DMS53 treated with DMSO at 0.1 percent for 48 hours (cell line): ENCODE results near the gene NTN4.
"Not testable (repeated sequence)": the region's sequence is repeated elsewhere in the genome, so short reads cannot be mapped to it uniquely, and the experiment has no call there.

ENCODE experiments used
- DNase-seq: peaks from one replicate; lab custom pipeline; 2025; ENCODE audit not compliant: unreplicated experiment; lab: John Stamatoyannopoulos, UW

NTN4 gene

DNA sequence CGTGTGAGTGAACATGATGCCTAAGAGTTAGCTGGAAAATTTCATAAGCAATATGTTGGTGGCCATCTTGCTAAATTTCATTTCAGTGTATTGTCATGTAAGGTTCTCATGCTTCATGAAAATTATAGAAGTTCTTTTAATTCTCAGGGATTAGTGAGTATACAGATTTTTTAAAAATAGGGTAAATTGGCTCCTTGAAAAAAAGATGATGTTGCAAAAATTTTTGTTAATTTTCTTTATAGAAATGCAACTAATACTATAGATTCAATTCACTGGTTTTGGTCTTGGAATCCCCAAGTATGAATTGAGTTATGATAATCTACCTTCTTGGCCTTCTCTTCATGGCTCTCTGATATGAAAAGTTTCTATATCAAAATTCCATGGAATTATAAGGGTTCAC lies 75.4 kb downstream of the NTN4 start:
- DNase-seq, result no peak

DNA sequence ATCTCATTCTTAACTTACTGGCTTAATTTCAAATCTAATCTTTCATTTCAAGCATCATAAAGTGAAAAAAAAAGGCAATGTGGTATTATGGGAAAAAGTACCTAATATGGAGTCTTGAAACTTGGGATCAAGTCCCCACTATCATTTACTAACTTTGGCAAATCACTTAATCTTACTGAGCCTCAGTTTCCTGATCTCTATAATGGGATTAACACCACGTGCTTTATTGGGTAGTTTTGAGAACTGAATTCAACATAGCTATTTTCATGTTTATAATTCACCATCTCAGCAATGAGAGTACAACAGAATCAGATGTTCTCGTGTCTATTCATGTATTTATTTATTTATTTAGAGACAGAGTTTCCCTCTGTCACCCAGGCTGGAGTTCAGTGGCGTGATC lies 78.3 kb downstream of the NTN4 start:
- no peak for DNase-seq

DNA sequence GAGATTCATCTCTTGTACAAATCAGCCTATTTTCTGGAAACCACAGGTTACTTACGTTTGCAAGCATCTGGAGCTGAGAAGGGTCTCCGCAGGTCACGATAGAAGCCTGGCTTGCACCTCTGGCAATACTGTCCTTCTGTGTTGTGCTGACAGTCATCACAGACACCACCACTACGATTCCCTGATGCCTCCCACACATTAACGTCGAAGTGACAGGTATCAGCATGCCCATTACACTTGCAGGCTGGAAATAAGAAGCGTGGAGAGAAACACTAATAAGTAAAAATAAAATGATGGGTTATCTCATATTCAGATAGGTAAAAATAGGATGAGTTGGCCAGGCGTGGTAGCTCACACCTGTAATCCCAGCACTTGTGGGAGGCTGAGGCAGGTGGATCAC lies 80.2 kb downstream of the NTN4 start:
- no peak for DNase-seq

DNA sequence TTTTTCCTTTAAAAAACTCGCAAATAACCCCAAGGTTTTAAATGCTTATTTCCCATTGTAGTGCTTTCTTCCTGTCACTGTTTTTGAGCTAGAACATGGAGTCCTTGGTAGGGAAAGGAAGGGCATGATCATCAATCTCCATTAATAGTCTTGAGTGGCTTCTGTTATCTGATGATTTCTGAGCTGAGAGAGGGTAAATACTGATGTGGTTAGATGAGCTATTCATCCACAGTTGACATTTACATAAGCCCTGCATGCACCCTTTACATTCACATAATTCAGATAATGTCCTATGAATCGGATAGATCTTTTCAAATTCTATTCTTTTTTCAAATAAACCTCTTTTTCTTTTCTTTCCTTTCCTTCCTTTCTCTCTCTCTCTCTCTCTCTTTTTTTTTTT lies 81.4 kb downstream of the NTN4 start:
- DNase-seq, result no peak

DNA sequence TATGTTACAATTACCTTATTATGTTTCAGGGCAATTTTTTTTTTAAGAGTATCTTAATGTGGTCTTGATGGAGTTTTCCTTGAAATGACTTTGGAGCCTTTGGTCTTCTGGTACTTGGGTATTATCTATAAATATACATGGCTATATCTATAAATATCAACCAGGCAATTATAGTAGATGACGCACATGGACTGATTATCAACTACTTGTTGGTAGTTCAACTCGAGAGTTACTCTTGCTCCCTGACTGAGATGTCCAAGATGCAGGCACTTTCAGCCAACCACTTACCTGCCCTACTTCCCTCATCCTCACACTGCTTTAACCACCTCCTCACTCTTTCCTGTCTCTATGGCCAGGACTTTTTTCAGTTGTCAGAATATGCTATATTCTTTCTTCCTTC lies 85.4 kb downstream of the NTN4 start:
- no peak for DNase-seq

DNA sequence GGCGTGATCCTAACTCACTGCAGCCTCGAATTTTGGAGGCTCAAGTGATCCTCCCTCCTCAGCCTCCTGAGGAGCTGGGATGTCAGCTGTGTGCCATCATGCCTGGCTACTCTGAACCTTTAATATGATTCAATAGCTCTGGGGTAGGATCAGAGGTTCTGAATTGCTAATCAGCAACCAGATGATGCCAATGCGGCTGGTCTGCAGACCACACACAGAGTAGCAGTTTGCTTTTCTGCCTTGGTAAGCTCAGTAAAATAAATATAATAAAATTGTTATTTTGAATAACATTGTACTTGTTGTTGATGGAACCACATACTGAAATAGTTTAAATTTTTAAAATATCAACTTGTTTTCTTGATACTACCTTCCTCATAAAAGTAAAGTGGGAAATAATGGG lies 86.6 kb downstream of the NTN4 start:
- DNase-seq, result no peak

DNA sequence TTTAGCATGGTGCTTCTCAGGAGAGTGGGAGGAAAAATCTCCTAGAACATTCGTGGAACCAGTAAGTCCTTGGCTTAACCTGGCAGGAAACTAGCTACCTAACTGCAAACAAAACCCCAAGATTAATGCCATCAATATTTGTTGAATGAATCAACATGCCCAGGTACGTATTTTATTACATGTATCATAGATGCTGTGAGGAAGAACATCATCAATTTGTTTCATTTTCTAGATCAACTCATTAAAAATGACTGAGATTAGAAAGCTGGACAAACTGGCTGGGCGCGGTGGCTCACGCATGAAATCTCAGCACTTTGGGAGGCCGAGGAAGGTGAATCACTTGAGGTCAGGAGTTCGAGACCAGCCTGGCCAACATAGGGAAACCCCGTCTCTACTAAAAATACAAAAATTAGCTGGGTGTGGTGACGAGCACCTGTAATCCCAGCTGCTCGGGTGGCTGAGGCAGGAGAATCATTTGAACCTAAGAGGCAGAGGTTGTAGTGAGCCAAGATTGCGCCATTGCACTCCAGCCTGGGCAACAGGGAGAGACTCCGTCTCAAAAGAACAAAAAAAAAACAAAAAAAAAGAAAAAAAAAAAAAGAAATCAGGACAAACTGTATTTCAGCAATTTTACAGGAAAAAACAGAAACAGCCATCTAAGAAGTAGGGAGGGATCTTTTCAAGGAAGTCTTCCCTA lies 88.7 kb downstream of the NTN4 start:
- DNase-seq, result no peak

DNA sequence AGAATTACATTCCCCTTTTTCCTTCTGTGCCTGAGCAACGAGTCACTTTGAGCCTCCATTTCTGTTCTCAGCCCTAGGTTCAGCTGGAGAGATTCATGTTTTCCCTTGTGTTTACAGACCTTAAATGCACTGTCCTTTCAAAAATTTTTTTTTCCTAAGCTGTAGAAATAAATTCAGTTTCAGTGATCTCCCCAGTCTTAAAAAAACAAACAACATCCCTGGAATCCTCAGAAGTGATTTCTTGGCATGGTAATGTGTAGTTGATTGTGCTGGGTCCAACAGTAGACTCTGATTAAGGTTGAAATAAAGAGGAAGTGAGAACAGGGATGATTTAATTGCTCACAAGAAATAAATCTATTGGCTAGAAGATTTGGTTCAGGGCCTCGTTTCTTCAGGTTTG lies 89.3 kb downstream of the NTN4 start:
- DNase-seq, result no peak

DNA sequence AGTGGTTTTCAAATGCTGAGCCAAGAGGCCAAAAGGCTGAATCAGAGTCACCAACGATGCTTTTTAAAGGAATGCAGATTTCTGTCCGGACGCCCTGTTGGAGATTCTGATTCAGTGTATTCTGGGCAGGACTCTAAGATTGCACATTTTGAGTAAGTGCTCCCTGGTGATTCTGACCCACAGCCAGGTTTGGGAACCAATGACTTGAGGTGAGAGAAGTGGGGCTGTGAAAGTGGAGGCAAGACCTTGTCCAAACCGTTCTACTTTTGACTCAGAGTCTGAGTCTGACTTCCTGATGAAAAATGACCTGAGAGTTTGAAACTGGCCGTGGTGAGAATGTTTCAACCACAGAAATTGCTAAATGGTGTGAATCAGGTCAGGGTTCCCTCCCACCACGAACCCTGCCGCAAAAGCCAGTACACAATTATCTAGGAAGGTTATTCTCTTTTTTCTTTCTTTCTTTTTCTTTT lies 90.2 kb downstream of the NTN4 start:
- DNase-seq, result no peak

DNA sequence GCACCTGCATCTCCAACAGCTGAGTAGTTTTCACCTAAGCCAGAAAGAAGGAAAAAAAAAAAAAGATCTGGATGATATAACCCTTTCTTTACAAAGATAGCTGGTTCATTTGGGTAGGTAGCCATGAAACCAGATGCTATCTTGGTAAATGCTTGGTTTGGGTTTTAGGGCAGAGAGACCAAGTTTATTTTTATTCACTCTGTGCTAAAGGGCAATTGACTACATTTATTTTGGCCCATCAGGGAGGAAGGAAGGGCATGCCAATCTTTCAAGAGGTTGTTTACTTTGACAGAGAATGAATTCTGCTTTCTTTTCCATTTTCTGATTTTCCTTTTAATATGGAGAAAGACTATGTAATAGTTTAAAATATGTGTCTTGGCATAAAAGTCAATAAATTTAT lies 91.0 kb downstream of the NTN4 start:
- DNase-seq, result no peak

DNA sequence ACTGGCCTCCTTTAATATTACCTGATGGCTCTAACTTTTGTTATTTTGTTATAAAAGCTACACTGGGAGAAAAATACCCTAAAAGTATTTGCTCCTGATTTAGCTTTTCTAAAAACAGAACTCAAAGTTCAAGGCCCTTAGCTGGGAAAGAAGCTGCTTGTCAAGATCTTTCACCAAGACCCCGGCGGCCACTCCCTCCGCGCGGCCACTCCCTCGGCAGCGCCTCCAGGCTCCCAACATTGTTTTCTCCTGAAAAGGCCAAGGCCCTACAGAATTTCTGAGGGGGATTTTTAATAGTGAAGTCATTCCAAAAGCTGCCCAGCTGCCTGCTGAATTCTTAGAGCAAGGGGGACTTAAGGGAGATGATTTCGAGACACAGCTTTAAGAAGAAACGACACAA lies 96.4 kb downstream of the NTN4 start:
- no peak for DNase-seq

DNA sequence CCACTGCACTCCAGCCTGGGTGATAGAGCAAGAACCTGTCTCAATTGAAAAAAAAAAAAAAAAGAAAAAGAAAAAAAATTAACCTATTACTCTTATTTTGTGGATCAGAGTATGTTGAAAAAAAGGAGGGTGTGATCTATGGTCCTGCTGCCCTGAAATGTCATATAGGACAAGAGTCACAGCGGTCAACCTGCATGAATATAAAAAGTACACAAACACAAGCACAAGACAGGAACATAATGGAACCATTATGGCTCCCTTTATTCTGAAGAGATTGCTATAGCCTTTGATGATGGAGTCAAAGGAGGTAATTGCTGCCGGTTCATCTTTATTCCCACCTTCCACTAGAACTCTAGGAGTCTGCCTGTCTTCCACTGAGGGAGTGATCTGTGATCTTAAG lies 96.9 kb downstream of the NTN4 start:
- no peak for DNase-seq

DNA sequence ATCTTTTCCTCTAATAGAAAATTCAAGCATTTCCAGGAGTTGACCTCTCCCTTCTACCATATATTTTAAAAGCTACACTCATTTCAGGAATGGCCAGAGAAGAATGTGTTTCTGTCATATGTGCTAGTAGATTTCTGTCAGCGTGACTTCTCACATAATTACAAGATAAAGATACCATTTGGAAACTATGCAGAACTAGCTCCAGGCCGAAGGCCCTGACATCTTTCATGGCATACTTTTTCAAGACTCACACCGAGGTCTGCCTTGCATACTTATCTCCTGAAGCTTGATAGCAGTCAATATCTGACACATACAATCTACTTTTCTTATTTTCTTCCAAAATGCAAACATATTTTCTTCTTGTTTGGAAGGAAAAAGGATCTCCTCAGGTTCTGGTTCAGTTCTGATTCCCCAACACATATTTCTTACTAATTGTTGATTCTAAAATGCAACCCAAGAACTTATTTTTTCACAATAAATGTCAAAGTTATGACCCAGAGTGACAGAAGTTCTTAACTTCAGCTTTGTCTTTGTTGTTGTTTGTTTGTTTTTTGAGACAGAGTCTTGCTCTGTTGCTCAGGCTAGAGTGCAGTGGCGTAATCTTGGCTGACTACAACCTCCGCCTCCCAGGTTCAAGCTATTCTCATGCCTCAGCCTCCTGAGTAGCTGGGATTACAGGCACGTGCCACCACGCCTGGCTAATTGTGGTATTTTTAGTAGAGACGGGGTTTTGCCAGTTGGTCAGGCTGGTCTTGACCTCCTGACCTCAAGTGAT lies 99.5 kb downstream of the NTN4 start:
- no peak for DNase-seq

DNA sequence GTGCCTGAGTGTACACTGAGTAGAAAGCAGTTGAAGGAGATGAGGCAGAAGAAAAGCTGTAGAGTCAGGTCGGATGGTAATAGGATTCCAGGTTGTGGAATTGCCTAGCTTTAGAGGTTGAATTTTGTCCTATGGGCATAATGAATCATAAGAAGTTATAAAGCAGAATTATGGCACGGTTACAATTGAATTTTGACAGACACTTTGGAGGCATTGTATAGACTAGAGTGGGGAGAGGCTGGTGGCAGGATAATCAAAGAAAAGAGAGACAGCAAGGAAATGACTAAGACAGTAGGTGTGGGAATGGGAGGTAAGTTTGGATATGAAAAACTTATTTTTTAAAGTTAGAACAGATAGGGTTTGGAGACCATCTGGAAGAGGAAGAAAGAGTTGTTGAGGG lies 102.6 kb downstream of the NTN4 start:
- DNase-seq, result no peak

DNA sequence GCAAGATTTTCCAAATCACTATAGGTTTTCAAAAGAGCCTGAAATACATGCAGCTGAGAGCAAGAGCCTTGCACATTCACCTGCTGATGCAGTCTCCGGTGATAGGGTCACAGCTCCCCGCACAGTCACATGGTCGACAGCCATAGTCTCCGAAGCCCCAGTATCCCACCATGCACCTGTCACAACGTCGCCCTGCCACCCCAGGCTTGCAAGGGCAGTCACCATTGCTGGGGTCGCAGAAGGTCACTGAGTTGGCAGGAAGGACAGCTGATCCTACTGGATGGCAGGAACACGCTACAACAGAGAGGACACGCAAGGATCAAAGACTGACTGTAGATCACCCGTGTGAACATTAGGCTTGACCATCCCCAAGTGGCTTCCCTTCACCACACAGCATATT lies 107.1 kb downstream of the NTN4 start:
- no peak for DNase-seq

DNA sequence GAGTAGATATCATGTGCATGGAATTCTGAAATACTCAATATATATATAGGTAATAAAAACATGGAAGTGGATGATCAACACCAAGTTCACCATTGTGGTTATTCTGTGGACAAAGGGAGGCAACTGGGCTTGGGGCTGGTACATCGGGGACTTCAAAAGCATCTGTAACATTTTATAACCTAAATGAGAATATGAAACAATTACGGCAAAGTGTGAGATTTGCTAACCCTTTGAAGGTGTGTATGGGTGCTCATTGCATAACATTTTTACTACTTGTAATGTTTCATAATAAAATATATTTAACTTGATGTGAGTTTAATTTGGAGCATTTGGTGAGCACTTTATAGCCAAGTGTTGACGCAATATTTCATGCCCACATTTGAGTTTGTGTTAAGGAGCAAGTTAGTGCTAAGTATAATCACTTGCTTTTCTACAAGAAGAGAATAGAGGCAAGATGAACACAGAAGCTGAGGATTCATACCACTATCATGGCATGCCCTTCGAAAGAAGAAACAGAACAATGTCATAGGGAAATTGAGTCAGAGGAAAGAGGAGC lies 109.3 kb downstream of the NTN4 start:
- no peak for DNase-seq

DNA sequence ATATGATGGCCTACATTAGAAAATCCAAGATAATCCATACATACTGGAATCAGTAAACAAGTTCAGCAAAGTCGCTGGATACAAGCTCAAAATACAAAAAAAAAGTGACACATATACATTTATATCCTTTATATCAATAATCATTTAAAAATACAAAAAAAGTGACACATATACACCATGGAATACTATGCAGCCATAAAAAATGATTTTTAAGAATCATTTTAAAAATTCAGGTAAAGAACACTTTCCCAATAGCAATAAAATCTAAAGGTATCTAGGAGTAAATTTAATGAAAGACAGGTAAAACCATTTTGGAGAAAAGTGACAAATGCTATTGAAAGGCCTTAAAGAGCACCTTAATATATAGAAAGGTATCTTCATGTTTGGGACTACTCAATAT lies 111.9 kb downstream of the NTN4 start:
- DNase-seq, result no peak

DNA sequence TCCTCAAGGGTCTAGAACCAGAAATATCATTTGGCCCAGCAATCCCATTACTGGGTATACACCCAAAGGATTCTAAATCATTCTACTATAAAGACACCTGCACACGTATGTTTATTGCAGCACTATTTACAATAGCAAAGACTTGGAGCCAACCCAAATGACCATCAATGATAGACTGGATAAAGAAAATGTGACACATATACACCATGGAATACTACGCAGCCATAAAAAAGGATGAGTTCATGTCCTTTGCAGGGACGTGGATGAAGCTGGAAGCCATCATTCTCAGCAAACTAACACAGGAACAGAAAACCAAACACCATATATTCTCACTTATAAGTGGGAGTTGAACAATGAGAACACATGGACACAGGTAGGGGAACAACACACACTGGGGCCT lies 112.8 kb downstream of the NTN4 start:
- not testable (repeated sequence) for DNase-seq

DNA sequence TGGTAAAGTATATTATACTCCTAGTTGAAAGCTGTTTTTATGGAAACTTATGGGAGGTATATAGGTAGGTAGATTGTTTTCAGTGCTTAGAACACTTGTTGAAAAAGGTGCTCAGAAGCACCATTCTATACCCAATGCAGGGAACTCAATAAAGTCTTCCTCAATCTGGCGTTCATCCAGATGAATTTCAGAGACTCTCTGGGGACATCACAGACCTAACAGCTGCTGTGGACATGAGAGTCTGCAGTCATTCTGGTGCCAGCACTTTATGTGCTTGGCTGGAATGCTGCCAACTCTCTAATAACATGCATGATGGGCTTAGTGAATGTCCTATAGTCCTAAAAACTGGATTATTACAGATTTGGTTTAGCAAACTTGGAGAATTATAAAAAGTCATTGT lies 115.9 kb downstream of the NTN4 start:
- peak; percentile 93 for DNase-seq

DNA sequence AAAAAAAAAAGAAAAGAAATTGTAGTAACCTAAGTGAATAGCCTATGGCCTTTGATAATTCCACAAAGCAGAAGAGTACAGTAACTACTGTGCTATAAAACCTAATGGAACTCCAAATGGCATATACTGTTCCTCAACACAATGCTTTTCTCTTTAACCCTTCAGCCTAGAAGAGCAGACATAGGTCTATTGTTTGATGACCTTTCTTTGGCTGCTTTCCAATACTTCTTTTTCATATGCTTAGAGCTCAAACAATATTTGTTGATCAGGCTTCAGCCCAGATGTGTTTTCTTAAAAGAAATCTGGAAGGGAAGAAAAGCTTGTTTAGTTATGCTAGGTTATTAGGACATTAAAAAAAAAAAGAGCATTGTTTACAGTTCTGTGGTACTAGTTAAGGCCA lies 116.4 kb downstream of the NTN4 start:
- peak; percentile 57 for DNase-seq

DNA sequence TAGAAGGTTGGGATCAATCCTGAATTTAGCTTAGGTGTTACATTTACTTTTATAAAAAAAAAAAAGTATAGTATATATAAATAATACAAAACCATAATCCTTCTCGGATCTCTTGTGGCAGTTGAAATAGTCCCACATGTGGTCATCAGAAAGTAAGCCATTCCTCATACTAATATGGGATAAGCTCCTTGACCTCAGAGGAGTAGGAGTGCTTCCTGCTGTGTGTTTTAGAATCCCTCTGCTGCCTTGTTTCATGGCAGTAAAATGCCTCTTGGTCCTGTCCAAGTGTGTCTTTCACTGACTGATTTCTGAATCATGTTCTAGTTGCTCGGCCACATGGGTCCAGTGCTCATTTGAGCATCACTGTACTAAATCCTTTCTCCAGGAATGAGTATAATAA lies 117.0 kb downstream of the NTN4 start:
- no peak for DNase-seq

DNA sequence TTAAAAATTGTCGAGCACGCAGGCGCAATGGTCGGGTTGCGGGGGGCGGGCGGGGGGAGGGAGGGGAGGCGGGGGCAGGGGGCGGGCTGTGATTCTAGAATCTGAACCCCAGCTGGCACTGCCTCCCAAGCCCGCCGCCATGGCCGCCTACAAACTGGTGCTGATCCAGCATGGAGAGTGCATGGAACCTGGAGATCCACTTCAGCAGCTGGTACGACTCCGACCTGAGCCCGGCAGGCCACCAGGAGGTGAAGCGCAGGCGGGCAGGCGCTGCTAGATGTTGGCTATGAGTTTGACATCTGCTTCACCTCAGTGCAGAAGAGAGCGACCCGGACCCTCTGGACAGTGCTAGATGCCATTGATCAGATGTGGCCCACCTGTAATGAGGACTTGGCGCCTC lies 118.4 kb downstream of the NTN4 start:
- DNase-seq, result no peak
